GM12872 (cell line): ENCODE results near the gene RDH11.
A peak's percentile ranks its signal among the peaks of the same experiment; 100 is the strongest.
"Not testable (repeated sequence)": the region's sequence is repeated elsewhere in the genome, so short reads cannot be mapped to it uniquely, and the experiment has no call there.

ENCODE experiments used
- CTCF ChIP-seq: IDR thresholded peaks from 3 replicates; pipeline ENCODE4 v1.5.1; 2011; ENCODE audit warnings: low read depth, mild to moderate bottlenecking, low read length, moderate library complexity; ENCODE audit not compliant: insufficient read depth

Gene RDH11

GRCh38 chr14:67718265-67718664, 22.7 kb upstream of the RDH11 start:
- no peak for TF ChIP-seq CTCF

- TF ChIP-seq CTCF: no peak
These were observed 21.5 kb upstream of the RDH11 start for GRCh38 chr14:67717048-67717447.

- no peak for TF ChIP-seq CTCF
These were observed 14.6 kb upstream of the RDH11 start for GRCh38 chr14:67710209-67710608.

- no peak for TF ChIP-seq CTCF
These were observed 9.6 kb upstream of the RDH11 start for GRCh38 chr14:67705211-67705610.

GRCh38 chr14:67704484-67705089, 9.0 kb upstream of the RDH11 start:
- TF ChIP-seq CTCF: peak; percentile 79

GRCh38 chr14:67703997-67704396, 8.4 kb upstream of the RDH11 start:
- TF ChIP-seq CTCF: no peak

GRCh38 chr14:67701492-67701891, 5.9 kb upstream of the RDH11 start, which contains the start of gene RDH12:
TSS of gene RDH12 (plus strand) at chr14:67701886. CDS start at chr14:67722643, 20,757 bp downstream.
- not testable (repeated sequence) for TF ChIP-seq CTCF
